ENCODE measurements around the gene GBX1. TPM values are rescaled to one million over a fixed set of nuclear protein-coding genes. Genes with fewer than 3 reads are reported as not detected.

GBX1 gene
- total RNA-seq, 1 donor from 2014 or later = not detected

DNA sequence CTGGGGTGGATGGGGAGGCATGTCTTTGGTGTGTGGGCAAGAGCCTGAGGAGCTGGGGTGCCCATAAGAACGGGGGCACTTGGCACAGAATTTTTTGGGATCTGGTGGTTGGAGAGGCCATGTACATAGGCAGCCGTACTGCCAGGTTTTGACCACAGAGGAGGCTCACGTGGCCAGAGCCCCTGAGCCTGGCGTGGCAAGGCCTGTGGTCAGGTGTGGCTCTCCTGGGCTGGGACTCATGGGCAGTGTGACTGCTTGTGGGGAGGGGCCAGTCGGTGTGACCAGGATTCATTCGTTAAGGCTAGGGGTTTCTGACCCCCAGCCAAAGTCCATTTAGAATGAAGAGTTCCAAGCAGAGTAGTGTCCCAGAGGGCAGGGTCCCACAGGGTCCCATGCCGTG, 43.0 kb downstream of the GBX1 start:
- Mint-ChIP-seq H3K9me3 (no peaks in the 10 kb centered on the region), H3K36me3 (peaks cover 26% of the 10 kb centered on the region), H3K4me1 (peaks cover 27% of the 10 kb centered on the region), H3K4me3 (peak overlapping the region; percentile 82), H3K27me3 (ENCODE audit: insufficient read depth, low read depth) (peaks cover 12% of the 10 kb centered on the region), H3K27ac (no peak overlapping the region)
- Histone ChIP-seq H3K4me3 (no peak overlapping the region), H3K4me1 (peaks cover 8% of the 10 kb centered on the region), H3F3A (ENCODE audit: low read depth) (peaks cover 41% of the 10 kb centered on the region), H3K27me3 (no peaks in the 10 kb centered on the region), H3K36me3 (no peaks in the 10 kb centered on the region), H4K20me1 (ENCODE audit: low read depth) (peaks cover 74% of the 10 kb centered on the region), H3K27ac (no peak overlapping the region), H3K9me3 (ENCODE audit: low read depth) (no peaks in the 10 kb centered on the region), H3K4me2 (no peak overlapping the region), H3K9ac (no peak overlapping the region), H3K79me2 (ENCODE audit: low read depth) (no peaks in the 10 kb centered on the region), H2AFZ (replicated peaks) (no peak overlapping the region)
- DNase-seq (ENCODE audit: low spot score) = no peak
- TF ChIP-seq EZH2phosphoT487 (IDR thresholded peaks at IDR 0.05) = no peak
- TF ChIP-seq CTCF (IDR thresholded peaks at IDR 0.05) = no peak
- TF ChIP-seq EZH2 (IDR thresholded peaks at IDR 0.05) = no peak

DNA sequence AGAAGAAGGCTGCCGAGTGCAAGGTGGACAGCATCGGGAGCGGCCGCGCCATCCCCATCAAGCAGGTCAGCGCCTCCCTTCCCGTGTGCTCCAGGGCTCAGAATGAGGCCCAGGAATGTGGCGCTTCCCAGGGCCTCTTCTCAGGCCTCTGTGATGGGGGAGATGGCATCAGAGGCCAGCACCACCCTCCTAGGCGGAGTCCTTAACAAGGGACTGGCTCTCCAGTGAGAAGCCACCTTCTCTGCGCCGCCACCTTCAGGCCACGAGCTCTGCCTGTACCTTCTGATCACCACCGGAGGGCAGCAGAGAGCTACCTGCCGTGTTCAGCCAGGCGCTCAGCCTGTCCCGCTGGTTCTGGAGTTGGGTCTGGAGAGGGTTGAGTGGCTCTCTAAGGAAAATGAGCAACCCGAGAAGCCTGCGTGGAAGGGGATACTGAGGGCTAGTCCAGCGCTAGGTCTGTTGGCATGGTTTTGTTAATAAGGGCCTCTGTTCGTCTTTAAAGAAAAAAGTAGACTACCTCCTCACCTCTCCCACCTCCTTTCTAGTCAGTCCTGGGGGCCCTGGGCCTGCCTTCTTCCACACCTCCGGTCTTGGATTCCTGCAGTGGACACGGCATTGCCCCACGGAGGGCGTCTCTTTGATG, 43.6 kb downstream of the GBX1 start:
- TF ChIP-seq EZH2 (IDR thresholded peaks at IDR 0.05) (peak; percentile 48), CTCF (IDR thresholded peaks at IDR 0.05) (peak; percentile 100), EZH2phosphoT487 (IDR thresholded peaks at IDR 0.05) (no peak)
- Histone ChIP-seq H3K4me1 (peaks cover 8% of the 10 kb centered on the region), H3F3A (ENCODE audit: low read depth) (peaks cover 41% of the 10 kb centered on the region), H3K27ac (no peak overlapping the region), H3K36me3 (no peaks in the 10 kb centered on the region), H3K9ac (no peak overlapping the region), H3K27me3 (no peaks in the 10 kb centered on the region), H4K20me1 (ENCODE audit: low read depth) (peaks cover 77% of the 10 kb centered on the region), H3K4me2 (no peak overlapping the region), H3K9me3 (ENCODE audit: low read depth) (no peaks in the 10 kb centered on the region), H2AFZ (replicated peaks) (no peak overlapping the region), H3K79me2 (ENCODE audit: low read depth) (no peaks in the 10 kb centered on the region), H3K4me3 (no peak overlapping the region)
- peak; percentile 89 for DNase-seq (ENCODE audit: low spot score)
- peaks cover 27% of the 10 kb centered on the region for H3K4me1 Mint-ChIP-seq
- peak overlapping the region; percentile 27 for H3K4me3 Mint-ChIP-seq
- H3K36me3 Mint-ChIP-seq = peaks cover 26% of the 10 kb centered on the region
- H3K9me3 Mint-ChIP-seq = no peaks in the 10 kb centered on the region
- H3K27ac Mint-ChIP-seq = no peak overlapping the region
- H3K27me3 Mint-ChIP-seq (ENCODE audit: insufficient read depth, low read depth) = peaks cover 12% of the 10 kb centered on the region

DNA sequence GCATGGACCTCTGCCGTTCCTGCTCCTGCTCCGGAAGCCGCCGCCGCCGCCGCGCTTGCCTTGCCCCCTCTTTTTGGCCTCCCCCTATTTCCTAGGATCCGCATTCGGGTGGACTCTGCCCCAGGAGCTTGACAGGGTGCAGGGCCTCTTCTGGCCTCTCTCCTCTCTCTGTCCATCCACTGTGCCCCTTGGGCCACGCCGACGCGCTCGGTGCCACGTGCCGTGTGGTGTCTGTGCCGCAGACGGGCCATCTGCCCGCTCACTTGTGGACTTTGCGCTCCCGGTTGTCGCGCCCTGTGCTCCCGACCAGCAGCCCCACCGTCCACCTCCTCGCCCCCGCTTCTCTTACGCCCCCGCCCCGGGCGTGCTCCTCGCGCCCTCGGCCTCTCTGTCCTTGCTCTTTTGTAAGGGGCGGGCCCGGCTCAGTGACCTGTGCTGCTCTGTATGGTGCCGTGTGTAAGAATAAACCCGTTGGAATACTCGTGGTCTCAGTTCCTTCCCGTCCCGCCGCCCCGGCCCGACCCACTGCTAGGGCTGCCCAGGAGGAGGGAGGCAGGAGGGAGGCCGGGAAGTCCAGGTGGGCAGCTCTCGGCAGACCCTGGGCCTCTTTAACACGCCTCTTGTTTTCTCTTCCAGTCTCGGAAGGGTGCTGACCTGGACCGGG, 44.2 kb downstream of the GBX1 start:
- Mint-ChIP-seq H3K4me1 (peaks cover 27% of the 10 kb centered on the region), H3K36me3 (peaks cover 22% of the 10 kb centered on the region), H3K4me3 (peak overlapping the region; percentile 27), H3K27me3 (ENCODE audit: insufficient read depth, low read depth) (peaks cover 12% of the 10 kb centered on the region), H3K9me3 (no peaks in the 10 kb centered on the region), H3K27ac (no peak overlapping the region)
- TF ChIP-seq EZH2phosphoT487 (IDR thresholded peaks at IDR 0.05) = no peak
- TF ChIP-seq EZH2 (IDR thresholded peaks at IDR 0.05) = no peak
- TF ChIP-seq CTCF (IDR thresholded peaks at IDR 0.05) = no peak
- no peak for DNase-seq (ENCODE audit: low spot score)
- H3K4me3 ChIP-seq = no peak overlapping the region
- H3K4me1 ChIP-seq = peaks cover 8% of the 10 kb centered on the region
- peaks cover 41% of the 10 kb centered on the region for H3F3A ChIP-seq (ENCODE audit: low read depth)
- no peak overlapping the region for H3K4me2 ChIP-seq
- no peak overlapping the region for H3K27ac ChIP-seq
- no peaks in the 10 kb centered on the region for H3K27me3 ChIP-seq
- H2AFZ ChIP-seq (replicated peaks) = no peak overlapping the region
- H3K9ac ChIP-seq = no peak overlapping the region
- peaks cover 79% of the 10 kb centered on the region for H4K20me1 ChIP-seq (ENCODE audit: low read depth)
- H3K9me3 ChIP-seq (ENCODE audit: low read depth) = no peaks in the 10 kb centered on the region
- H3K36me3 ChIP-seq = no peaks in the 10 kb centered on the region
- no peaks in the 10 kb centered on the region for H3K79me2 ChIP-seq (ENCODE audit: low read depth)

Data from neural progenitor cell (in vitro differentiated cells).